AG04450 (cell line): ENCODE results near the gene GCN1. TPM values are rescaled to one million over a fixed set of nuclear protein-coding genes. Genes with fewer than 3 reads are reported as not detected.

ENCODE experiments used
- CTCF ChIA-PET: fragments of 300-600, 350-600 bp; formaldehyde crosslinking; extraction: SDS; loops from one replicate; lab custom pipeline; 2022; ENCODE audit warnings: antibody characterized with exemption, inconsistent platforms; lab: Charles Lee
- POLR2A ChIA-PET: fragments of 350-600 bp; formaldehyde crosslinking; extraction: SDS; loops from one replicate; lab custom pipeline; 2021; ENCODE audit warnings: antibody characterized with exemption, inconsistent platforms; lab: Yijun Ruan, JAX
- DNase-seq: peaks from one replicate; pipeline ENCODE4 v3.0.0-alpha.2; 2011; ENCODE audit warnings: low read depth, low spot score
- H3K27ac ChIP-seq: one replicate; pipeline ENCODE4 v1.5.1; 2012; ENCODE audit warnings: low read depth, low read length, control low read depth
- H3K27me3 ChIP-seq: one replicate; pipeline ENCODE4 v1.6.0; 2012; ENCODE audit warnings: low read length; ENCODE audit not compliant: control insufficient read depth, insufficient read depth
- H3K4me3 ChIP-seq: 2 replicates; pipeline ENCODE4 v1.5.1; 2011; ENCODE audit warnings: mild to moderate bottlenecking, low read depth, low read length, control low read depth
- H3K9me3 ChIP-seq: 2 replicates; pipeline ENCODE4 v1.5.1; 2012; ENCODE audit warnings: low read length; ENCODE audit not compliant: control insufficient read depth, insufficient read depth
- polyA plus RNA-seq: library from polyadenylated mRNA; depleted of rRNA; stranded (reverse); fragments of >200 nt; gene quantifications from 2 replicates; pipeline ENCODE4 v1.2.3, GENCODE V29; 2011
- TF ChIP-seq, protein P1 (sequence below): IDR thresholded peaks from 2 replicates; pipeline ENCODE4 v1.5.1; 2011; ENCODE audit warnings: low read depth, low read length, control low read depth, inconsistent platforms

The GCN1 gene
- polyA plus RNA-seq, 1 experiment = 44.5 TPM

DNA sequence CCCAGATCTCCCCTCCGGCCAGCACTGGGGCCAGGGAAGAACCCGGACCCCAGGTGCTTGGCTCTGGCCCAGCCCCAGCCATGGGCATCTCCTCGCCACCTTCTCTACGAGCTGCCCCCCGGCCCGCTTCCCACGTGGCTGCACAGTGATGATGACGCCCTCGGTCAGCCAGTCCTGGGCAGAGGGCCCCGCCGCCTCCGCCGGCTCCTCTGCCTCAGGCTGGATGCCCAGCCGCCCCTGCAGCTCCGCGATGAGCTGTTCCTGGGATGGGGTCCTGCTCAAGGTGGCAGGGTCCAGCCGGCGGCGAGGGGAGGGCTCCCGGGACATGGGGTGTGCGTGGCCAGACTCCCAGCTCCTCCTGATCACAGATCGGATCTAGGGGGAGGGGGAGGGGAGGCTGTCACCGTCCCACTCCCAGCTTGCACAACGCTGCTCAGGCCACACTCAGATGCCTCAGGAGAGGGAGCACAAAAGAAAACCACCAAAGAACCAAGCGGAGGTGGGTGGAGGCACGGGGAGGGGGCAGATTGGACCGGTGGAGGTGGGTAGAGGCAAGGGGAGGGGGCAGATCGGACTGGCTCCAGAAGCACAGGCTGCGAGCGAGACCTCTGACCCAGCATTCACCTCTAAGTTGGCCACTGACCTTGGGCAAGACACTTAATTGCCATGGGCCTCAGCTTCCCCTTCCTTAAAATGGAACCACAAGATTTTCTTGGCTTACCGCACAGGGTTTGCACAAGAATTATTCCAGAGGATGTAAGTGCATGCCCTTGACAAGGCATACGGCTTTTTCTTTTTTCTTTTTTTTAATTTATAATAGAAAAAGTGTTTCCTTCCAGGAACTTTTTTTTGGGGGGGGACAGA is 22.5 kb upstream of the GCN1 start:
- ChIA-PET CTCF (interaction anchor here (0.7 to 2.8 kb wide), 5 partner anchors 11 to 85 kb away, joined by 3 to 15 read pairs (median 5); partner anchors contain the start of genes PXN and RPLP0), POLR2A (interaction anchor here (0.7 to 1.8 kb wide), 4 partner anchors 11 to 75 kb away, joined by 3 to 18 read pairs (median 7); partner anchors contain the start of genes RNU4-2 and RPLP0)
- Histone ChIP-seq H3K27ac (no peak overlapping the region), H3K4me3 (no peak overlapping the region), H3K27me3 (no peaks in the 10 kb centered on the region), H3K9me3 (no peaks in the 10 kb centered on the region)
- DNase-seq = no peak
- TF ChIP-seq, protein P1, sequence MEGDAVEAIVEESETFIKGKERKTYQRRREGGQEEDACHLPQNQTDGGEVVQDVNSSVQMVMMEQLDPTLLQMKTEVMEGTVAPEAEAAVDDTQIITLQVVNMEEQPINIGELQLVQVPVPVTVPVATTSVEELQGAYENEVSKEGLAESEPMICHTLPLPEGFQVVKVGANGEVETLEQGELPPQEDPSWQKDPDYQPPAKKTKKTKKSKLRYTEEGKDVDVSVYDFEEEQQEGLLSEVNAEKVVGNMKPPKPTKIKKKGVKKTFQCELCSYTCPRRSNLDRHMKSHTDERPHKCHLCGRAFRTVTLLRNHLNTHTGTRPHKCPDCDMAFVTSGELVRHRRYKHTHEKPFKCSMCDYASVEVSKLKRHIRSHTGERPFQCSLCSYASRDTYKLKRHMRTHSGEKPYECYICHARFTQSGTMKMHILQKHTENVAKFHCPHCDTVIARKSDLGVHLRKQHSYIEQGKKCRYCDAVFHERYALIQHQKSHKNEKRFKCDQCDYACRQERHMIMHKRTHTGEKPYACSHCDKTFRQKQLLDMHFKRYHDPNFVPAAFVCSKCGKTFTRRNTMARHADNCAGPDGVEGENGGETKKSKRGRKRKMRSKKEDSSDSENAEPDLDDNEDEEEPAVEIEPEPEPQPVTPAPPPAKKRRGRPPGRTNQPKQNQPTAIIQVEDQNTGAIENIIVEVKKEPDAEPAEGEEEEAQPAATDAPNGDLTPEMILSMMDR = no peak

DNA sequence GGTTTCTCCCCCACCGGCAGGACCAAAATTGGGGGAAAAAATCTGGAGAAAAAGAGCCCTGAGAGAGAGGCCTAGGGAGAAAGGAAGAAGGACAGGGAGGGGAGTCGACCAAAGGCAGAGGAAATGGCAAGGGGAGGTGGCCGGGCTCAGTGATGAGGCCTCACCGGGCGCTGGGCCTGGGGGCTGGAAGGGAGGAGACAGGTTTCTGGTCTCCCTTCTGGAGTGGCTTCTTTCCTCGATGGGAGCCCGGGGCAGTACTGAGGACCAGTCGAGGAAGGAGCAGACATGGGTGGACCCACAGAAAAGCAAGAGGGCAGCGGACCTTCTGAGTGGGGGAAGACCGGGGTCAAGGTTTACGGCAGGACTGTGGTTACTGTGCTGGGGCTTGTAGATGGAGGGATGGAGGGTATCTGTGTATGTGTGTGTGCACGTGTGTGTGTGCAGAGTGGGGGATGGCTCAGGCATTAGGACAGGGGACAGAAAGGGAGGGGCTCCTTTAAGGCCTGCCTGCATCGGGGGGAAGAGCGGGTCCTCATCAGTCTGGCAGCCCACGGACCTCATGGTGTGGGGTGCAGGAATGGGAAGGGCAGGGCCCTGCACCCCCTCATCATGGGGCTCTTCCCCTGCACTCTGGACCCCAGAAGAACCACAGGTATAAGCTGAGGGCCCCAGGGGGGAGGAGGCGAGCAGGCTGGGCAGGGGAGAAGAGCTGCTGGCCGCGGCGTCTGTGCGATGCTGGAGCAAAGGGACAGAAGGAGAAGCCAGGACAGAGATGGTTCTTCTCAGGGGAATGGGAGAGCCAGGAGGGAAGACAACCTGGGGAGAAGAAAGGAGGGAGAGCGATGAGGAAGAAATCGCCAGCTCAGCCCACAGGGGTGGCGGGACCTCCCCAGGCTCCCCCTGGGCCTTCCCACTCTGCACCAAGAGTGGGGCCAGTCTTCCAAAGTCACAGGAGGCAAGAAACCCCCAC is 21.5 kb upstream of the GCN1 start:
- H3K27ac ChIP-seq = no peak overlapping the region
- H3K9me3 ChIP-seq = no peaks in the 10 kb centered on the region
- POLR2A ChIA-PET = interaction anchor here (0.8 to 1.7 kb wide), 3 partner anchors 12 to 15 kb away, joined by 3 to 18 read pairs (median 6); partner anchors contain the start of gene RPLP0
- CTCF ChIA-PET = interaction anchor here (0.9 to 1.6 kb wide), 3 partner anchors 12 to 49 kb away, joined by 5 read pairs; partner anchors contain the start of genes PXN and RPLP0
- TF ChIP-seq, protein P1 = no peak
- DNase-seq = no peak
- no peaks in the 10 kb centered on the region for H3K27me3 ChIP-seq
- H3K4me3 ChIP-seq = no peak overlapping the region

DNA sequence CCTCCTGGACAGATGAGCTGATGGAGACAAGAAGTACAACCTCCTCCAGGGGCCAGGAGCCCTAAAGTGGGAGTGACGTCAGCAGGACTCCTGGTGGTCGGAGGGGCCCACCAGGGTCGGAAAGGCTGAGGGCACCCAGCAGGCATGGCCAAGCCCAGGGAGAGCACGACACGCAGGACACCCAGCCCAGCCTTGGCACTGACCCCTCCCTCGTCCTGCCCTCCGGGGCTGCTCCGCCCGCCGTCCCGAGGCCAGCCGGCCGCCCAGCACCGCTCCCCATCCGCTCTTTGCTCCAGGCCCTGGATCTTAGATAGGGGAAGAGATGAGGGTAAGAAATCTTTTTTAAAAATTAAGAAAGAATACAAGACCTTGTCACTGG is 20.8 kb upstream of the GCN1 start:
- CTCF ChIA-PET = no interaction called here
- Histone ChIP-seq H3K27me3 (no peaks in the 10 kb centered on the region), H3K9me3 (no peaks in the 10 kb centered on the region), H3K27ac (no peak overlapping the region), H3K4me3 (no peak overlapping the region)
- TF ChIP-seq, protein P1 = no peak
- DNase-seq = no peak
- POLR2A ChIA-PET = interaction anchor here (0.8 kb wide), 1 partner anchor 14 kb away, joined by 6 read pairs; the partner anchor contains the start of gene RPLP0

DNA sequence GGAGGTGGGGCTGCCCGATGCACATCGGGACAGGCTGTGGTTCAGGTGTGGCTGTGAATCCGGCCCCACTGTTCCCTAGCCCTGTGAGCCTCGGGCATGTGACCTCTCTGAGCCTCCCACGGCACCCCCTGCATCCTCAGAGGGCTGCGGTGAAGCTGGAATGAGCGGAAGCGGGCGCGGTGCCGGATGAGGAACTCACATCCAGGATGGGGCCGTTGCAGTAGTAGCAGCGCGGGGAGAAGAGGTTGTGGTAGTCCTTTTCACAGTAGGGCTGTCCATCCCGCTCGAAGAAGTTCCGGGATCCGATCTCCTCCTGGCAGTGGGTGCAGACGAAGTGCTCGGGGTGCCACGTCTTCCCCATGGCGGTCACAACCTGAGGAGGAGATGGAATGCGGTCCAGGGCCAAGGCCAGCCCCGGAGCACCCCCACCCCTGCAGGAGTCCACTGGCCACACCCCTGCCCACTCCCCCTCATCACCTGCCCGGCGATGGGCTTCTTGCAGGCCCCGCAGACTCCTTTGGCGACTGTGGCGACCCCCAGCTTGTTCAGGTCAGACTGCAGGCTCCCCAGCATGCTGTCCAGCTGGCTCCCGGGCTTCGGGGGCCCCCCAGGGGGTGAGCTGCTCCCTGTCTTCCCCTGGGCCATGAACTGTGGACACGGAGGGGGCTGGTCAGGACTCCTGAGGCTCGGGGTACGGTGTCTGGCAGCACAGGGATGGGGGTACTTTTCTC is 20.3 kb upstream of the GCN1 start:
- TF ChIP-seq, protein P1 = no peak
- H3K27ac ChIP-seq = no peak overlapping the region
- ChIA-PET CTCF (no interaction called here), POLR2A (interaction anchor here (0.8 kb wide), 1 partner anchor 14 kb away, joined by 6 read pairs; the partner anchor contains the start of gene RPLP0)
- no peaks in the 10 kb centered on the region for H3K27me3 ChIP-seq
- no peak overlapping the region for H3K4me3 ChIP-seq
- DNase-seq = no peak
- H3K9me3 ChIP-seq = no peaks in the 10 kb centered on the region; the same call in 1 of the 2 replicates
